Endothelial cell of umbilical vein (primary cell): ENCODE results near the gene KIAA1217.

Source experiments
- EZH2 ChIP-seq: IDR thresholded peaks from 2 replicates; pipeline ENCODE4 v1.6.1; 2012; ENCODE audit warnings: borderline replicate concordance, low read depth, mild to moderate bottlenecking, moderate library complexity, low read length, inconsistent platforms; ENCODE audit not compliant: severe bottlenecking
- FOS ChIP-seq: IDR thresholded peaks from 2 replicates; pipeline ENCODE4 v1.6.1; 2011; ENCODE audit warnings: mild to moderate bottlenecking, low read length, moderate library complexity, borderline replicate concordance; ENCODE audit not compliant: insufficient read depth
- JUN ChIP-seq: IDR thresholded peaks from 2 replicates; pipeline ENCODE4 v1.6.1; 2011; ENCODE audit warnings: borderline replicate concordance, low read depth; ENCODE audit not compliant: insufficient read length, insufficient read depth
- MYC ChIP-seq: IDR thresholded peaks from one replicate; pipeline ENCODE4 v1.6.1; 2011; ENCODE audit warnings: mild to moderate bottlenecking, low read depth, low read length
- POLR2A ChIP-seq: IDR thresholded peaks from 2 replicates; pipeline ENCODE4 v1.6.1; 2012; ENCODE audit warnings: low read depth, mild to moderate bottlenecking, control low read depth, low read length
- POLR2AphosphoS5 ChIP-seq: IDR thresholded peaks from 2 replicates; pipeline ENCODE4 v1.6.1; 2012; ENCODE audit warnings: low read depth, mild to moderate bottlenecking, control low read depth, low read length, moderate library complexity; ENCODE audit not compliant: insufficient read depth
- TF ChIP-seq, protein P1 (sequence below), 2 donors: IDR thresholded peaks; 1 replicate in 1 of 2; 2 replicates in 1 of 2; pipeline ENCODE4 v1.5.1; 2011; ENCODE audit warnings: low read length in 2 of 2, mild to moderate bottlenecking in 2 of 2, moderate library complexity in 2 of 2, control low read depth in 1 of 2, inconsistent platforms in 1 of 2, low read depth in 1 of 2; ENCODE audit not compliant: insufficient read depth in 1 of 2; ENCODE audit errors: extremely low read depth in 1 of 2
- TF ChIP-seq, protein P2 (sequence below): IDR thresholded peaks from 2 replicates; pipeline ENCODE4 v1.6.1; 2011; ENCODE audit not compliant: insufficient read depth, insufficient read length

DNA sequence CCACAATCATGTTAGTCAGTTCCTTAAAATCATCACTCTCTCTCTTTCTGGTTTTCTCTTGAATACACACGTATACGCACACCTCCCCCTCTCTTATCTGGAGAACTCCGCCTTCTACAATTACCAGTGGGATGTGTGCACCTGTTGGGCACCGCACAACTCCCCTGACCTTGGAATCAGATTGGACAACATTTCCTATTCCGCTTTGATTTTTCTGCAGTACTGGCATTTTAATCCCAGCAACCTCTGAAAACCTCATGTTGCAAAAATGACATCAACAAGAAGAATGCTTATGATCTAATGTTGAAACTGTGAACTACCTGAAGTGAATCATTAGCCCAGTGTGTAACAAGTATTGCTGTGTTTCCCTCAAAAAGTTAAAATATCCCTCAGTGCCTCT lies 109.6 kb downstream of the KIAA1217 start:
- TF ChIP-seq POLR2A (no peak), POLR2AphosphoS5 (no peak), FOS (no peak), JUN (no peak), MYC (no peak), EZH2 (no peak)
- TF ChIP-seq, protein P1, sequence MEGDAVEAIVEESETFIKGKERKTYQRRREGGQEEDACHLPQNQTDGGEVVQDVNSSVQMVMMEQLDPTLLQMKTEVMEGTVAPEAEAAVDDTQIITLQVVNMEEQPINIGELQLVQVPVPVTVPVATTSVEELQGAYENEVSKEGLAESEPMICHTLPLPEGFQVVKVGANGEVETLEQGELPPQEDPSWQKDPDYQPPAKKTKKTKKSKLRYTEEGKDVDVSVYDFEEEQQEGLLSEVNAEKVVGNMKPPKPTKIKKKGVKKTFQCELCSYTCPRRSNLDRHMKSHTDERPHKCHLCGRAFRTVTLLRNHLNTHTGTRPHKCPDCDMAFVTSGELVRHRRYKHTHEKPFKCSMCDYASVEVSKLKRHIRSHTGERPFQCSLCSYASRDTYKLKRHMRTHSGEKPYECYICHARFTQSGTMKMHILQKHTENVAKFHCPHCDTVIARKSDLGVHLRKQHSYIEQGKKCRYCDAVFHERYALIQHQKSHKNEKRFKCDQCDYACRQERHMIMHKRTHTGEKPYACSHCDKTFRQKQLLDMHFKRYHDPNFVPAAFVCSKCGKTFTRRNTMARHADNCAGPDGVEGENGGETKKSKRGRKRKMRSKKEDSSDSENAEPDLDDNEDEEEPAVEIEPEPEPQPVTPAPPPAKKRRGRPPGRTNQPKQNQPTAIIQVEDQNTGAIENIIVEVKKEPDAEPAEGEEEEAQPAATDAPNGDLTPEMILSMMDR (IDR thresholded peaks at IDR 0.05; ENCODE audit: extremely low read depth in 1 of 2, insufficient read depth in 1 of 2, low read depth in 1 of 2, low read length in 2 of 2), result no peak
- TF ChIP-seq, protein P2, sequence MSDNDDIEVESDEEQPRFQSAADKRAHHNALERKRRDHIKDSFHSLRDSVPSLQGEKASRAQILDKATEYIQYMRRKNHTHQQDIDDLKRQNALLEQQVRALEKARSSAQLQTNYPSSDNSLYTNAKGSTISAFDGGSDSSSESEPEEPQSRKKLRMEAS, result no peak
